Measurements from ENCODE around the gene NXNL1.
"Not testable (repeated sequence)": the region's sequence is repeated elsewhere in the genome, so short reads cannot be mapped to it uniquely, and the experiment has no call there.

Gene NXNL1

DNA sequence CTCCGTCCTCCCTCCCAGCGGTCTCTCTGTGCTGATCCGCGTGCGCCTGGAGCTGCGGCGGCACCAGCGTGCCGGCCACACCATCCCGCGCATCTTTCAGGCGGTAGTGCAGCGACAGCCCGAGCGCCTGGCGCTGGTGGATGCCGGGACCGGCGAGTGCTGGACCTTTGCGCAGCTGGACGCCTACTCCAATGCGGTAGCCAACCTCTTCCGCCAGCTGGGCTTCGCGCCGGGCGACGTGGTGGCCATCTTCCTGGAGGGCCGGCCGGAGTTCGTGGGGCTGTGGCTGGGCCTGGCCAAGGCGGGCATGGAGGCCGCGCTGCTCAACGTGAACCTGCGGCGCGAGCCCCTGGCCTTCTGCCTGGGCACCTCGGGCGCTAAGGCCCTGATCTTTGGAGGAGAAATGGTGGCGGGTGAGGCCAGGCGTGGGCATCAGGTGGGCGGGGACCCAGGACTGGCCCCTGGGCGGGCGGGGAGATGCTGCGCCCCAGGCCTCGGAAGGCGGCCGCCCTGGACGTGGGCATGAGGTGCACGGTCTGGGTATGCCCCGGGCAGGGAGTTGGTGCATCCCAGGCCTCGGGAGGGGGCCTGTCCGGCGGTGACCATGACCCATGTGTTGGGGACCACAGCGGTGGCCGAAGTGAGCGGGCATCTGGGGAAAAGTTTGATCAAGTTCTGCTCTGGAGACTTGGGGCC lies 26.0 kb upstream of the NXNL1 start:
- DNase-seq (ENCODE audit: low read depth): no peak

DNA sequence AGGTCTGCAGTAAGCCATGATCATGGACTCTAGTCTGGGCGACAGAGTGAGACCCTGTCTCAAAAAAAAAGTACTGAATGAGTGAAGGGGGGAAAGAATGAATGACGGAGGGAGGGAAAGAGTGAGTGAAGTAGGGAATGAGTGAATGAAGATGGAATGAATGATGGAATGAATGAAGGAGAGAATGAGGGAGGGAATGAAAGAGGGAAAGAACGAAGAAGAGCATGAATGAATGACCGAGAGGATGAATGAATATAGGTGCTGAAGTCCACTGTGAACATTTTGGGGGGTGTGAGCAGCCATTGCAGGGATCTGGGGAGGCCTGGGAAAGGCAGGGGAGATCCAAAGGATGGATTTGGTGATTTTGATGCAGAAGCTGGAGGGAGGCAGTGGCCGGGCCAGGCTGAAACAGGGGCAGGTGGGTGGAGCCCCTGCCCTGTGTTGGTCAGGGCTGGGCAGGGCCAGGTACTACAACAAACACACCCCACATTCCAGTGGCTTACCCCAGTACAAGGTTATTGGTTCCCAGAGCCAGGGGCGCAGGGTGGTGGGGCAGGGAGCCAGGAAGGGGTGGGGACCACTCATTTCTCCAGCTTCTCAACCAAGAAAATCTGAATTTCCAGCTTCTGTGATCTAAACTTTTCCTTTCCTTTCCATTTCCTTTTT lies 23.9 kb upstream of the NXNL1 start:
- no peak for DNase-seq (ENCODE audit: low read depth)

GRCh38 chr19:17483605-17484002 lies 22.9 kb upstream of the NXNL1 start:
- DNase-seq (ENCODE audit: low read depth): no peak

GRCh38 chr19:17482877-17483604 lies 22.3 kb upstream of the NXNL1 start:
- DNase-seq (ENCODE audit: low read depth): no peak

GRCh38 chr19:17481986-17482385 lies 21.3 kb upstream of the NXNL1 start:
- DNase-seq (ENCODE audit: low read depth): no peak

- no peak for DNase-seq (ENCODE audit: low read depth)
Measured at GRCh38 chr19:17479325-17479791, 18.6 kb upstream of the NXNL1 start.

DNA sequence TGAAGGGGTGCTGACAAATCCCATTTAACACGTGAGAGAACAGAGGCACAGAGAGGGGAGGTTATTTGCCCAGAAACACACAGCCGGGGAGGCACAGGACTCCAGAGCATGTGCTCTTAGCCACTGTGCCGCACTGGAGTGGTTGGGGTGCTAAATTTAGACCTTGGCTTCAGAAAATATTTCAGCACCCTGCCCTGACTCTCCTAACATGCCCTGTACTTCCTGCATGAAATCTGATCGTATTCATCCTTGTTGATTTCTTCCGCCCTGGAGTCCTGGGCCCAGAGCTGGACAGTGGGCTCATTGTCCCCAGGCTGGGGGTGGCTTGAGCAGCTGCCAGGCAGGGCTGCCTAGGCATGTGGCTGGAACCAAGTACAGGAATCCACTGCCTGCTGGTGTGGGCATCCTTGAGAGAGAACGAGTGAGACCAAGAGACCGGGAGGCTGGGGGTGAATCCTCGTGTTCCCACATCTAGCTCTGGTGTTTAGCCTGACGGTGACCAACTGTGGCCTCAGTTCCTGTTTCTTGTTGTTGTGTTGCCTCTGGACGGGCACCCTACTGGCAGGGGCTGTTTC lies 14.9 kb upstream of the NXNL1 start:
- DNase-seq (ENCODE audit: low read depth): no peak

DNA sequence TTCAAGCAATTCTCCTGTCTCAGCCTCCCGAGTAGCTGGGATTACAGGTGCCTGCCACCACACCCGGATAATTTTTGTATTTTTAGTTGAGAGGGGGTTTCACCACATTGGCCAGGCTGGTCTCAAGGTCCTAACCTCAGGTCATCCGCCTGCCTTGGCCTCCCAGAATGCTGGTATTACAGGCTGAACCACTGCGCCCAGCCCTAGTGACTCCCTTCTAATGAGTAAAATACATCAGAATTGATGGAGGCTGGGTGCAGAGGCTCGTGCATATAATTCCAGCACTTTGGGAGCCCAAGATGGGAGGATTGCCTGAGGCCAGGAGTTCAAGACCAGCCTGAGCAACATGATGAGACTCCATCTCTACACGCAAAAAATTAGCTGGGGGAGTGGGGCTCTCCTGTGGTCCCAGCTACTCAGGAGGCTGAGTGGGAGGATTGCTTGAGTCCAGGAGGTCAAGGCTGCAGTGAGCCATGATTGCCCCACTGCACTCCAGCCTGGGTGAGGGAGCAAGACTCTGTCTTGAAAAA lies 14.3 kb upstream of the NXNL1 start:
- not testable (repeated sequence) for DNase-seq (ENCODE audit: low read depth)

DNA sequence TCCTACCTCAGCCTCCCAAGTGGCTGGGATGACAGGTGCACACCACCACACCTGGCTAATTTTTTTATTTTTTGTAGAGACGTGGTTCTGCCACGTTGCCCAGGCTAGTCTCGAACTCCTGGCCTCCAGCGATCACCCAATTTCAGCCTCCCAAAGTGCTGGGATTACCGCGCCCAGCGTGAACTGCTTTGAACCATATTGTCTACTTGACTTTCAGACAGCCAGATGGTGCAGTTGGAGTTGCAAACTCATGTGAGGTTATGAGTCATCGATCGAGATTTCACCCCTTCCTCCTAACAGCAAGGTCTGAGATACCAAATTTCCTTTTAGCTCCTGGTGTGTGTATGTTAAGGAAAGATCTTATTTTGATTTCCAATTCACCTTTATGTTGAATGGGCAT lies 12.3 kb upstream of the NXNL1 start:
- DNase-seq (ENCODE audit: low read depth): no peak

DNA sequence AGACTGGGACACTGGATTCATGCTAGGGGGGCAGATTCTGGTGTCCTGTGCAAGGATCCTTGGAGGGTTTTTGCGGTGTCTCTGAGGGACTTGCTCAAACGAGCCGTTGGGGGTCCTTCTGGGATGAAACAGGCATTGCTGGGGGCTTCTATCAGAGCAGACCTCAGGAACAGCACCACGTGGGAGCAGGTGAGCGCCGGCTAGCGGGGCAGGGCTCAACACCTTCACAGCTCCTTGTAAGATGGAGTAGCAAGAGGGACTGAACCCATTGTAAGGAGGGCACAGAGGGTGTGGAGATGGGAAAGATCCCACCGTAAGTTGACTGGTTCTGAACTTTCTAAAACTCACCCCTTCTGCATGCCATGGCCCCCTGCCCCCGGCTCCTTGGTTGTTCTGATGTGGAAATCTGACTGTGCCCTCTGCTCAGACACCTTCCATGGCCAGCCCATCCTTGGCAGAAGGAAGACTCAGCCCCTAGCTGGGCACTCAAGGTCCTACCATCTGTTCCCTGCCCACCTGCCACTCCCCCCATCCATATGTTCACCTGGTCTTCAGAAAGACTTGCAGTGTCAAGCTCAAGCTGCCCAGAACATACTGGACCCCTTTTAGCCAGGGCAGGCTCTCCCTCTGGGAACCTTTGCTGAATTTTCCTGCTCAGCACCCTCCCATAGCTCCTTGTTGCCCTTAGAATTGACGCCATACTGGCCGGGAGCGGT lies 10.8 kb upstream of the NXNL1 start:
- DNase-seq (ENCODE audit: low read depth): no peak

DNA sequence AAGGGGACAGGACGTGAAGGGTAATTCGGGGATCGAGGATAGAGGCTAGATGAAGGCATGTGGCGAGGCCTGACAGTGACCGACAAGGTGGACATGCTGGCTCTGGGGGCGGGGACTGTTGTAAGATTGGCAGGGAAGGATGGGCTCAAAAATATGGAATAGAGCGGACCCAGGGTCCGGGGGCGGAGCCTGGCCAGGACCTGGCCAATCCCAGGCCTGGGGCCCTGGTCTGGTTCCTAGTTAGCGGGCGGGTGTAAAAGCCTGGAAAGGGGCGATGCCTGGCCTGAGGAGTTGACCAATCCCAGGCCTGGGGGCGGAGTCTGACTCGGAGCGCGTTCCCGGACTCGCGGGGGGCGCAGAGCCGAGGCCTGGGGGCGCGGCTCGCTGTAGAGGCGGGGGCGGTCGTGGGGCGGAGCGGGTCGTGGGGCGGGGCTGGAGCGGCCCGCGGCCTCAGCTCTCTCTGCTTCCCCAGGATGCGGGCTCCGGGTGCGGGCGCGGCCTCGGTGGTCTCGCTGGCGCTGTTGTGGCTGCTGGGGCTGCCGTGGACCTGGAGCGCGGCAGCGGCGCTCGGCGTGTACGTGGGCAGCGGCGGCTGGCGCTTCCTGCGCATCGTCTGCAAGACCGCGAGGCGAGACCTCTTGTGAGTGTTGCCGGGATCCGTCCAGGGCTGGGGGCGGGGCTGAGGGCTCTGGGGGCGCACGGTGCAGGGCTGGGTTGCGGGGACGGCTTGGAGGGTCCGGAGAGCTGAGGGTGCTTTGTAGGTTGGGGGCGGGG lies 9.5 kb upstream of the NXNL1 start, which contains the start of gene SLC27A1:
SLC27A1 (plus strand) TSS at position 457 of the 774 bp plus-strand sequence; CDS start at position 474, 17 bp downstream.
- DNase-seq (ENCODE audit: low read depth): peak; percentile 91

DNA sequence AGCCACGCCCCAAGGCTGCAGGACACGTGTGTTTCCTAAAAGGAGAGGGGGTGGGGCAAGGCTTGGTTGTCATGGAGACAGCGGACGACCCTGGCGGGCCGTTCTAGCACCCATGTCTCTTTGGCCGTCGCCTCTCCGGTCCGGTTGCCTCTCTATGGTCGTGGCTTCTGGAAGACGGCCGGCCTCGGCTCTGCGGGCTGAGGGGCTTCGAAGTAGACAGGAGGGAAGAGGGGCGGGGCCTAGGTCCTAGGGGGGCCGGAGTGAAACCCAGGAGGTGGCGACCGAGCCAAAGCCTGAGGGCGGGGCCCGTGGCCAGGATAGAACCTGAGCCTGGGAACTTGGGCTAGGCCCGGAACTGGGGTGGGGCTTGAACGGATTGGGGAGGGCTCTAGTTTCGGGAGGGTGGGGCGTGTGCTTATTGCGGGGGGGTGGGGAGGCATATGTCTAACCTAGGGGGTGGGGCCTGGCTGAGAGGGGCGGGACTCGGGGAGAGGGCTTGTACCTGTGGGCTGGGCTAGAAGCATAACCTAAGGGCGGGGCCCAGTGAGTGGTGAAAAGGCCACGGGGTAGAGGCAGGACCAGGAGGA lies 8.8 kb upstream of the NXNL1 start:
- peak; percentile 92 for DNase-seq (ENCODE audit: low read depth)

DNA sequence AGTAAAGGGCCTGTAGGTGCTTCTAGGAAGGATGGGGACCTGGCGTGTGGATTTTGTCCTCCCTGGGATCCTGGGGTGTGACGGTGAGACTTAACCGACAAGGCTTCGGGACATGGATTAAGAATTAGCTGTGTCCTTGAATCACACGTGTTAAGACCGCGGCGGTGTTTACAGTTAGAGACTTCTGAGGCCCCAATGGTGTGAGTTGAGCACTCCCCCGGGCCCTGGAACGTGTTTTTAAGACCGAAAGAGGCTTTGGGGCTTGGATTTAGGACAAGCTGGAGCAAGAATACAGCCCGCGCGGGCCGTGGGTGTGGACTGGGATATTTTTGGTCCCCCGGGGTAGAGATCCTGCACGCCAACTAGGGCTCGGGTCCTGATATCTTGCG lies 8.4 kb upstream of the NXNL1 start:
- no peak for DNase-seq (ENCODE audit: low read depth)

DNA sequence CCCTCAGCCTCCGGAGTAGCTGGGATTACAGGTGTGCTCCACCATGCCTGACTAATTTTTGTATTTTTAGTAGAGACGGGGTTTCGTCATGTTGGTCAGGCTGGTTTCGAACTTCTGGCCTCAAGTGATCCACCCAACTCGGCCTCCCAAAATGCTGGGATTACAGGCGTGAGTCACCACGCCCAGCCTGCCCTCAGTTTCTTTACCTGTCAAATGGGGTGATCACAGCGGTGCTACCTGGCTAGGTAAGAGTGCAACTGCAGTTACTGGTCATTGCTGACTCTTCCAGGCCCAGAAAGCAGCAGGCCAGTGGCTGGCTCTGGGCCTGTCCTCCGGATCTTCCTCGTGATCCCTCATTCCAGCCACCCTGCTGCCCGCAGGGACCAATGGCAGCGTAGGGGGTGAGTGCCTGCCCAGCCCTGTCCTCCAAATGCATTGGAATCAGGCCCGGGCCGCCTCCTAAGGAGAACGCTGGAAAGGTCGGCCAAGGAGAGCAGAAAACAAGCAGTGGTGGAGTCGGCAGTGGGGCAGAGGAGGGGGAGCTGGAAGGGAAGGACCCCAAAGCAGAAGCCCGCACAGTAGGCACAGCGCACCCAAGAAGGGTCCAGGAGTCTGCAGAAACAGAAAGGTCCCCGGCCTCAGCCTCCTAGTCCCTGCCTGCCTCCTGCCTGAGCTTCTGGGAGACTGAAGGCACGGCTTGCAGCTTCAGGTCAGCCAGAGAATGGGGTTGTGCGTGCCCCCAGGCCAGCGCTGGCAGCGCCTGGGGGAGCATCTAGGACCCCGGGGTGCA lies 7.8 kb upstream of the NXNL1 start:
- no peak for DNase-seq (ENCODE audit: low read depth)

DNA sequence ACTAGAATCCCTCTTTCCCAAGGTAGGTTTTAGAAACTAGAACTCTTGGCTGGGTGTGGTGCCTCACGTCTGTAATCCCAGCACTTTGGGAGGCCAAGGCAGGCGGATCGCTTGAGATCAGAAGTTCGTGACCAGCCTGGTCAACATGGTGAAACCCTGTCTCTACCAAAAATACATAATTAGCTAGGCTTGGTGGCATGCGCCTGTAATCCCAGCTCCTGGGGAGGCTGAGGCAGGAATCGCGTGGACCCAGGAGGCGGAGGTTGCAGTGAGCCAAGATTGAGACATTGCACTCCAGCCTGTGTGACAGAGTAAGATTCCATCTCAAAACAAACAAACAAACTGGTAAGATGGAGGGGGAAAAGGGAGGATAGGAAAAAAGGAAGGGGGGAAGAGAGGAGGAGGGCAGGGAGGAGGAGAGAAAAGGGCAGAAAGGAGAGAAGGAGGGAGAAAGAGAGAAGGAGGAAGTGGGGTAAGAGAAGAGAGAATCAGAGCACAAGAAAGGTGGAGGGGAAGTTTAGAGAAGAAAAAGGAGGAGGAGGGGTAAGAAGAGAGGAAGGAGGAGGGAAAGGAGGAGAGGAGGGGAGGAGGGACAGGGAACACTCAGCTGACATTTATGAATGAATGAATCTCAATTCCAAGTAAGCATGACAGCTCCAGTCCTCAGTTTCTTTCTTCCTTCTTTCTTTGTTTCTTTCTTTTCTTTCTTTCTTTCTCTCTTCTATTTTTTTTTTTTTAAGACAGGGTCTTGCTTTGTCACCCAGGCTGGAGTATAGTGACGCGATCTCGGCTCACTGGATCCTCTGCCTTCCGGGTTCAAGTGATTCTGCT lies 7.0 kb upstream of the NXNL1 start:
- DNase-seq (ENCODE audit: low read depth): no peak

DNA sequence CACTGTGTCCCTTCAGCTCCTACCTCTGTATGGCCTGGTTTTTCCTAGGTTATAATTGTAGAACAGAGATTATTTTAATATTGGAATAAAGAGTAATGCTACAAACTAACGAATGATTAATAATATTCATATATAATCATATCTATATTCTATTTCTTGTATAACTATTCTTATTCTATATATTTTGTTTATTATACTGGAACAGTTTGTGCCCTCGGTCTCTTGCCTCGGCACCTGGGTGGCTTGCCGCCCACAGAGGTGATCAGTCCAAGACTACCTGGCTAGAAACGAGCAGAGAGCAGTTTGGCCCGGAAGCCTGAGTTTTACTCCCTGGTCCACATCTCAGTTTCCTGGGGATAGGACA lies 5.7 kb upstream of the NXNL1 start:
- no peak for DNase-seq (ENCODE audit: low read depth)

DNA sequence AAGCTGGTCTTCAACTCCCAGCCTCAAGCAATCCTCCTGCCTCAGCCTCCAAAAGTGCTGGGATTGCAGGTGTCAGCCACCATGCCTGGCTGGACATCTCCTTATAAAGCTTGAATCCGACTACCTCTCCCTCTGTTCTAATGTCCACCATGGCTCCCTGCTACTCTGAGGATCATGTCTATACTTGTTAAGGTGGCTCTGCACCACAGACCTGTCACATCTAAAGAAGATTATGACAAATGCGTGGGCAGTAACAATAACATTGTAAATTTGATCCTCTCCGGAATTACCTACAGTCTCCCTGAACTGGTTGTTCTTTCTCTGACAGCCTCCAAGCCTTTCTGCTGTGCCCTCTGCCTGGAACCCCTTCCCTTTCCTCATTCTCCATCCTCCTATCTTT lies 1.8 kb downstream of the NXNL1 start:
- no peak for DNase-seq (ENCODE audit: low read depth)

- no peak for DNase-seq (ENCODE audit: low read depth)
Measured at GRCh38 chr19:17457616-17458015, 3.1 kb downstream of the NXNL1 start.

DNA sequence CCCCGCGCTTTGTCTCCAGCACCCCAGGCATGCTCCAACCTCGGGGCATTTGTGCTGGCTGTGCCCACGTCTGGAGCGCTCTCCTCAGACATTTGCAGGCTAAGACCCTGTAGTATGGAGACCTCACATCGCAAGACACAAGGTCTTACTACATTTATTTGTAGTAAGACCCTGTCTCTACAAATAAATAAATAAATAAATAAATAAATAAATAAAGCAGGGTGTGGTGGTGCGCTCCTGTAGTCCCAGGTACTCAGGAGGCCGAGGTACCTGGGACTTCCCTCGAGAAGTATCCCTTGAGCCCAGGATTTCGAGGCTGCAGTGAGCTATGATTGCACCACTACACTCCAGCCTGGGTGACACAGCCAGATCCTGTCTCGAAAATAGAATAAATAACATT lies 4.6 kb downstream of the NXNL1 start:
- no peak for DNase-seq (ENCODE audit: low read depth)
